Osteoblast (primary cell): ENCODE results near the gene STAB1. TPM values are rescaled to one million over a fixed set of nuclear protein-coding genes. Genes with fewer than 3 reads are reported as not detected.

Experiments
- DNase-seq: peaks from one replicate; pipeline ENCODE4 v3.0.0; 2011; ENCODE audit warnings: low spot score, mixed read lengths; ENCODE audit not compliant: insufficient read length; ENCODE audit errors: missing footprints
- H2AFZ ChIP-seq: 2 replicates; pipeline ENCODE4 v1.6.0; 2011; ENCODE audit warnings: mild to moderate bottlenecking, low read length
- H3K27ac ChIP-seq: 2 replicates; pipeline ENCODE4 v1.5.1; 2011; ENCODE audit warnings: mild to moderate bottlenecking, low read depth, low read length, moderate library complexity
- H3K27me3 ChIP-seq: 2 replicates; pipeline ENCODE4 v1.6.0; 2012; ENCODE audit warnings: mild to moderate bottlenecking, control low read depth, inconsistent platforms, low read length, moderate library complexity; ENCODE audit not compliant: insufficient read depth
- H3K36me3 ChIP-seq: 2 replicates; pipeline ENCODE4 v1.5.1; 2011; ENCODE audit warnings: mild to moderate bottlenecking, low read length, control low read depth, moderate library complexity; ENCODE audit not compliant: insufficient read depth
- H3K4me1 ChIP-seq: 2 replicates; pipeline ENCODE4 v1.5.1; 2011; ENCODE audit warnings: mild to moderate bottlenecking, low read length, control low read depth, moderate library complexity; ENCODE audit not compliant: insufficient read depth
- H3K4me2 ChIP-seq: 2 replicates; pipeline ENCODE4 v1.6.0; 2011; ENCODE audit warnings: mild to moderate bottlenecking, low read length; ENCODE audit not compliant: insufficient read depth
- H3K4me3 ChIP-seq: fragments of 200-600 bp; sonication (generic); 3 replicates; pipeline ENCODE4 v1.5.1; 2012; ENCODE audit warnings: mild to moderate bottlenecking, low read length, inconsistent platforms; ENCODE audit not compliant: insufficient read depth
- H3K79me2 ChIP-seq: 2 replicates; pipeline ENCODE4 v1.6.0; 2012; ENCODE audit warnings: mild to moderate bottlenecking, low read length, control low read depth, inconsistent platforms; ENCODE audit not compliant: insufficient read depth
- H3K9me3 ChIP-seq: 2 replicates; pipeline ENCODE4 v1.5.1; 2011; ENCODE audit warnings: low read depth, low read length, control low read depth
- H4K20me1 ChIP-seq: 2 replicates; pipeline ENCODE4 v1.6.0; 2012; ENCODE audit warnings: mild to moderate bottlenecking, low read length, control low read depth; ENCODE audit not compliant: insufficient read depth
- CTCF ChIP-seq: IDR thresholded peaks from 2 replicates; pipeline ENCODE4 v1.5.1; 2011; ENCODE audit warnings: mild to moderate bottlenecking, low read depth, low read length, moderate library complexity; ENCODE audit errors: extremely low read depth
- total RNA-seq: library from RNA; depleted of rRNA; stranded (reverse); fragments of >200 nt; gene quantifications from 2 replicates; pipeline ENCODE4 v1.2.3, GENCODE V29; 2012

STAB1 gene
- total RNA-seq, 1 donor, result 1.1 TPM

GRCh38 chr3:52477076-52477795, 17.9 kb upstream of the STAB1 start:
- no peak overlapping the region for H3K4me2 ChIP-seq
- H3K36me3 ChIP-seq, result peaks cover 94% of the 10 kb centered on the region
- peaks cover 23% of the 10 kb centered on the region for H4K20me1 ChIP-seq
- H3K27me3 ChIP-seq, result no peaks in the 10 kb centered on the region
- H3K79me2 ChIP-seq, result peaks cover 9% of the 10 kb centered on the region
- no peaks in the 10 kb centered on the region for H3K9me3 ChIP-seq
- no peak overlapping the region for H3K27ac ChIP-seq
- no peak overlapping the region for H3K4me3 ChIP-seq
- peak; percentile 43 for DNase-seq
- H2AFZ ChIP-seq, result no peak overlapping the region
- no peak for TF ChIP-seq CTCF
- no peaks in the 10 kb centered on the region for H3K4me1 ChIP-seq

GRCh38 chr3:52477796-52478095, 17.4 kb upstream of the STAB1 start:
- Histone ChIP-seq H4K20me1 (peaks cover 18% of the 10 kb centered on the region), H3K9me3 (no peaks in the 10 kb centered on the region), H3K36me3 (peaks cover 93% of the 10 kb centered on the region), H3K27ac (no peak overlapping the region), H2AFZ (no peak overlapping the region), H3K4me3 (no peak overlapping the region), H3K4me2 (no peak overlapping the region), H3K79me2 (peaks cover 6% of the 10 kb centered on the region), H3K4me1 (no peaks in the 10 kb centered on the region), H3K27me3 (no peaks in the 10 kb centered on the region)
- TF ChIP-seq CTCF, result no peak
- peak; percentile 36 for DNase-seq

DNA sequence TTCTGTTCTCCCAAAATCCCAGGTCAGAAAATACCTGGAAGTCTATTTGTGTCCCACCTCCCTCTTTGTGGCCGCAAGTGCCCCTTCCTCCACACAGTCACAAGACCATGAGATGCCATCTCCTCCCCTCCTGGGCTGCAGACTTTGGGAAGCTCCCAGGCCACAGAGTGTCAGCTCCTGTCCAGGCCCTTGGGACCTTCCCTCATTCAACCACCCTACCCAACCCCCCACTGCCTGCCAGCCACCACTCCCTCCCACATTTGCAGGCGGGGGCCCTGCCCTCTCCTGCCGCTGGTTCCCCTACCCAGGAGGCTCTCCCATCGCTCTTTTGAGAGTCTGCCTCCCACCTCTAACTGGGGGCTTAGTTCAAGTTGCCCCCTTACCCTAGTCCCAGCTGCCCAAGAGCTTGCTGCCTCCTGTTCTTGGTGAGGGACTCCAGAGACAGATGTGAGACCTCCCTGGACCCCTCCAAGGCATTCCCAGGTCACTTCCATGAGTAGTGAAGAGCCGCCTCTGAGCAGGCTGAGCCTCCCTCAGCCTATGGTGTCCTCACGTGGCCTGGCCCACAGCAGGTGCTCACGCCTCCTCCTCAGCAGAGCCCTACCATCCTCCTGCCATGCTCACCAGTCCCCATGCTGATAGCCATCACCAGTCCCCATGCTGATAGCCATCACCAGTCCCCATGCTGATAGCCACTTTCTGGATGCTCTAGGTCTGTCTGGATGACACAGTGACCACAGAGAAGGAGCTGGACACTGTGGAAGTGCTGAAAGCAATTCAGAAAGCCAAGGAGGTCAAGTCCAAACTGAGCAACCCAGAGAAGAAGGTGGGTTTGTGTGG, 15.9 kb upstream of the STAB1 start:
- peaks cover 11% of the 10 kb centered on the region for H4K20me1 ChIP-seq
- H3K4me1 ChIP-seq, result no peaks in the 10 kb centered on the region
- no peak overlapping the region for H3K4me3 ChIP-seq
- no peak for TF ChIP-seq CTCF
- H3K9me3 ChIP-seq, result no peaks in the 10 kb centered on the region
- no peak overlapping the region for H3K4me2 ChIP-seq
- H3K79me2 ChIP-seq, result no peaks in the 10 kb centered on the region
- no peaks in the 10 kb centered on the region for H3K27me3 ChIP-seq
- peak; percentile 69 for DNase-seq
- no peak overlapping the region for H2AFZ ChIP-seq
- H3K27ac ChIP-seq, result no peak overlapping the region
- peaks cover 83% of the 10 kb centered on the region for H3K36me3 ChIP-seq

GRCh38 chr3:52479877-52480575, 15.1 kb upstream of the STAB1 start:
- Histone ChIP-seq H3K4me3 (no peak overlapping the region), H3K27ac (no peak overlapping the region), H3K4me2 (no peak overlapping the region), H3K27me3 (no peaks in the 10 kb centered on the region), H3K9me3 (no peaks in the 10 kb centered on the region), H3K4me1 (no peaks in the 10 kb centered on the region), H4K20me1 (peaks cover 11% of the 10 kb centered on the region), H2AFZ (no peak overlapping the region), H3K79me2 (no peaks in the 10 kb centered on the region), H3K36me3 (peaks cover 80% of the 10 kb centered on the region)
- TF ChIP-seq CTCF, result no peak
- DNase-seq, result peak; percentile 49
